OCI-M2 (cell line): ENCODE data around the gene WAPL.
"Not testable (repeated sequence)": the region's sequence is repeated elsewhere in the genome, so short reads cannot be mapped to it uniquely, and the experiment has no call there.

Source experiments
- DNase-seq: peaks from one replicate; lab custom pipeline; 2025; ENCODE audit not compliant: unreplicated experiment; lab: John Stamatoyannopoulos, UW

Gene WAPL

GRCh38 chr10:86389441-86390193 lies 132.0 kb downstream of the WAPL start:
- DNase-seq: no peak

DNA sequence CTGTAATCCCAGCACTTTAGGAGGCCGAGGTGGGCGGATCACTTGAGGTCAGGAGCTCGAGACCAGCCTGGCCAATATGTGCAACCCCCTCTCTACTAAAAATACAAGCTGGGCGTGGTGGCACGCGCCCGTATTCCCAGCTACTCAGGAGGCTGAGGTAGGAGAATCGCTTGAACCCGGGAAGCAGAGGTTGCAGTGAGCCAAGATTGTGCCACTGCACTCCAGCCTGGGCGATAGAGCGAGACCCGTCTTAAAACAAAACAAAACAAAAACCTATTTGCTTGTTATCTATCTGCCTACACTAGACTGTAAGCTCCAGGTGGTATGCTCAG lies 132.5 kb downstream of the WAPL start:
- not testable (repeated sequence) for DNase-seq

- DNase-seq: no peak
Observed at GRCh38 chr10:86388119-86388704, 133.4 kb downstream of the WAPL start.

DNA sequence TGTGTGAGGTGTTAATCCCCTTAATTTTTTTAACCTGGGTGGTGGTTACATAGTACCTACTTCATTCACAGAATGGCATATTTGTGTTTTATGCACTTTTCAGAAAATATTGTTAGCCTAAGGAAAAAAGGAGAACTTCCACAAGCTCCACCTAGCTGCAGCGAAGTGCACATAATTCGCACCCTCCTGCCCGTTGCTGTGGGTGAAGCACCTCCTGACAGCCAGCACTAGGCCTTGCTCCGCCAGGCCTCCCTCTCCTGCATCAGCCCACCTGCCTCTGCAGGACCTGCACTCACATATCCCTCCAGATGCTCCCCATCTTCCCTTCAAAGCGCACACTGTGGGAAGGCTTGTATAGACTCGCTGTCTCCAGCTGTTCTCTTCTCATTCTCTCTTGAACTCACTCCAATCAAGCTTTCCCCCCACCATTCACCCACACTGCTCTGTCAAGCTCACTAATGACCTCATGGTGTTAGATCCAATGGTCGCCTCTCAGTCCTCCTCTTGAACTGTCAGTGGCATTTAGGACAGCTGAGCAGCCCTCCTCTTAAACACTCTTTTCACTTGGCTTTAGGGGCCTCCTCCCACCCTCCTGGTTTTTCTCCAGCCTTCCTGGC lies 134.3 kb downstream of the WAPL start:
- no peak for DNase-seq

DNA sequence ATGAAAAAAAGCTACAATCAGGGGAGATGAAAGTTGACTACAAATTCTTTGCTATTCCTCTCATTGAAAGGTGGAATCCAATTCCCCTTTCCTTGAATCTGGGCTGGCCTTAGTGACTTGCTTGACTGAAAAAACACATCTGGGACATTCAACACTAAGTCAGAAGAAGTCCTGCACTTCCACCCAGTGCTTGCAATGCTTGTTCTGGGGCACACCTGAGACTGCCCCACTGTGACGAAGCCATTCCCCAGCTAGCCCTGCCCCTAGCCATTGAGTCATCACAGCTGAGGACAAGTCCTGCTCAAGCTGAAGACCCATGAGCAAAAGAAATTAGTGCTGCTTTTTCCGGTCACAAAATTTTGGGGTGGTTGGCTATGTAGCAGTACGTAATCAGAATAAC lies 135.8 kb downstream of the WAPL start:
- no peak for DNase-seq
